WTC11 (cell line): ENCODE results near the gene CLCN6. TPM values are rescaled to one million over a fixed set of nuclear protein-coding genes. Genes with fewer than 3 reads are reported as not detected.

Experiments
- ATAC-seq: fragments of 200-7000 bp; cut with Tn5 transposase; 2 replicates; pipeline ENCODE4 v1.10.0; 2021; ENCODE audit warnings: mild to moderate bottlenecking, moderate library complexity
- CTCF ChIA-PET: fragments of 300-600 bp; sonication (Branson Sonifier 250); formaldehyde crosslinking; loops from one replicate; lab custom pipeline; 2021; ENCODE audit warnings: antibody characterized with exemption; lab: Charles Lee
- POLR2A ChIA-PET: fragments of 350-600 bp; sonication (Branson Sonifier 250); formaldehyde crosslinking; loops from one replicate; lab custom pipeline; 2021; ENCODE audit warnings: antibody characterized with exemption; lab: Charles Lee
- DNase-seq: peaks from one replicate; pipeline ENCODE4 v3.0.0; 2021; ENCODE audit warnings: low spot score
- H3K27ac Mint-ChIP-seq: 2 replicates; pipeline ENCODE4 v1.8.0; 2021; ENCODE audit warnings: mixed read lengths
- H3K27me3 Mint-ChIP-seq: 2 replicates; pipeline ENCODE4 v1.8.0; 2021; ENCODE audit warnings: low read depth, mild to moderate bottlenecking, moderate library complexity, mixed read lengths
- H3K36me3 Mint-ChIP-seq: 2 replicates; pipeline ENCODE4 v1.8.0; 2021; ENCODE audit warnings: mixed read lengths
- H3K4me1 Mint-ChIP-seq: 2 replicates; pipeline ENCODE4 v1.8.0; 2022; ENCODE audit warnings: mixed read lengths
- H3K4me3 Mint-ChIP-seq: 2 replicates; pipeline ENCODE4 v1.8.0; 2021; ENCODE audit warnings: mild to moderate bottlenecking, moderate library complexity, mixed read lengths
- H3K9me3 Mint-ChIP-seq: 2 replicates; pipeline ENCODE4 v1.8.0; 2021; ENCODE audit warnings: mixed read lengths
- E2F1 ChIP-seq: sonication (generic); formaldehyde crosslinking; IDR thresholded peaks from 2 replicates; pipeline ENCODE4 v1.8.0; 2022; ENCODE audit warnings: mild to moderate bottlenecking, missing genetic modification reagents
- ERG ChIP-seq: fragments of 250-450 bp; sonication (Bioruptor Pico); IDR thresholded peaks from 2 replicates; pipeline ENCODE4 v1.8.0; 2021; ENCODE audit warnings: mild to moderate bottlenecking
- ESRRA ChIP-seq: sonication (generic); formaldehyde crosslinking; IDR thresholded peaks from 2 replicates; pipeline ENCODE4 v1.8.1; 2022; ENCODE audit warnings: mild to moderate bottlenecking, missing genetic modification reagents, borderline replicate concordance
- IRF2 ChIP-seq: sonication (generic); formaldehyde crosslinking; IDR thresholded peaks from 2 replicates; pipeline ENCODE4 v1.8.0; 2022; ENCODE audit warnings: low read depth, missing genetic modification reagents, borderline replicate concordance
- NFE2L1 ChIP-seq: sonication (generic); formaldehyde crosslinking; IDR thresholded peaks from 2 replicates; pipeline ENCODE4 v1.8.1; 2023; ENCODE audit warnings: missing genetic modification reagents
- PREB ChIP-seq: sonication (generic); formaldehyde crosslinking; IDR thresholded peaks from 2 replicates; pipeline ENCODE4 v1.8.1; 2022; ENCODE audit warnings: mild to moderate bottlenecking, missing genetic modification reagents, moderate library complexity, borderline replicate concordance
- STAT6 ChIP-seq: sonication (generic); formaldehyde crosslinking; conservative IDR thresholded peaks from 2 replicates; pipeline ENCODE4 v1.8.1; 2023; ENCODE audit warnings: mild to moderate bottlenecking, low read depth, missing genetic modification reagents, moderate library complexity
- TEAD1 ChIP-seq: sonication (generic); formaldehyde crosslinking; IDR thresholded peaks from 2 replicates; pipeline ENCODE4 v1.8.0; 2022; ENCODE audit warnings: mild to moderate bottlenecking, missing genetic modification reagents
- TEAD4 ChIP-seq: sonication (generic); formaldehyde crosslinking; IDR thresholded peaks from 2 replicates; pipeline ENCODE4 v1.8.0; 2022; ENCODE audit warnings: mild to moderate bottlenecking, missing genetic modification reagents
- TP53 ChIP-seq: sonication (generic); formaldehyde crosslinking; IDR thresholded peaks from 2 replicates; pipeline ENCODE4 v1.8.1; 2023; ENCODE audit warnings: mild to moderate bottlenecking, missing genetic modification reagents
- ZNF281 ChIP-seq: sonication (generic); formaldehyde crosslinking; IDR thresholded peaks from 2 replicates; pipeline ENCODE4 v1.8.0; 2023; ENCODE audit warnings: mild to moderate bottlenecking, missing genetic modification reagents
- ZNF317 ChIP-seq: sonication (generic); formaldehyde crosslinking; IDR thresholded peaks from 2 replicates; pipeline ENCODE4 v1.8.1; 2023; ENCODE audit warnings: low read depth, mild to moderate bottlenecking, moderate library complexity, missing genetic modification reagents, borderline replicate concordance
- ZNF396 ChIP-seq: fragments of 250-450 bp; sonication (Bioruptor Pico); IDR thresholded peaks from 2 replicates; pipeline ENCODE4 v1.8.0; 2021; ENCODE audit warnings: mild to moderate bottlenecking, moderate library complexity, borderline replicate concordance
- ZNF512 ChIP-seq: sonication (generic); formaldehyde crosslinking; IDR thresholded peaks from 2 replicates; pipeline ENCODE4 v1.8.1; 2022; ENCODE audit warnings: missing genetic modification reagents, borderline replicate concordance
- total RNA-seq: library from RNA; stranded (reverse); gene quantifications from 3 replicates; pipeline ENCODE4 v1.2.3, GENCODE V29; 2021

The CLCN6 gene
- total RNA-seq, 1 experiment from 2014 or later, result 22.3 TPM

GRCh38 chr1:11782127-11782708 lies 23.8 kb upstream of the CLCN6 start:
- POLR2A ChIA-PET, result no interaction called here

GRCh38 chr1:11783556-11783955 lies 22.4 kb upstream of the CLCN6 start:
- Mint-ChIP-seq H3K4me3 (no peak overlapping the region), H3K27ac (0 out of 2 replicates have a peak overlapping the region, but pooled peaks have one; percentile 15), H3K27me3 (no peaks in the 10 kb centered on the region), H3K4me1 (peaks cover 32% of the 10 kb centered on the region), H3K9me3 (no peaks in the 10 kb centered on the region), H3K36me3 (no peaks in the 10 kb centered on the region)
- ATAC-seq (no peak), DNase-seq (no peak)
- ChIA-PET CTCF (interaction anchor here (2.1 kb wide), 1 partner anchor 20 kb away, joined by 41 read pairs; the partner anchor contains the start of gene C1orf167), POLR2A (no interaction called here)
- no peak for TF ChIP-seq ZNF281
- TF ChIP-seq NFE2L1 (CRISPR knock-in tag), result no peak
- no peak for TF ChIP-seq ZNF512 (CRISPR knock-in tag)
- TF ChIP-seq ZNF396 (CRISPR knock-in tag), result no peak
- no peak for TF ChIP-seq IRF2 (CRISPR knock-in tag)
- no peak for TF ChIP-seq E2F1 (CRISPR knock-in tag)

More at GRCh38 chr1:11782127-11782708, 23.8 kb upstream of the CLCN6 start:
- no peak for DNase-seq
- no peaks in the 10 kb centered on the region for H3K9me3 Mint-ChIP-seq
- no peak overlapping the region for H3K27ac Mint-ChIP-seq
- H3K4me3 Mint-ChIP-seq, result no peak overlapping the region
- H3K4me1 Mint-ChIP-seq, result peaks cover 20% of the 10 kb centered on the region
- no peak for TF ChIP-seq ZNF317
- no peak for TF ChIP-seq PREB (CRISPR knock-in tag)
- no peak for TF ChIP-seq TEAD4 (CRISPR knock-in tag)
- no peak for TF ChIP-seq STAT6 (CRISPR knock-in tag)
- no peak for TF ChIP-seq TEAD1 (CRISPR knock-in tag)
- no peak for TF ChIP-seq ERG (CRISPR knock-in tag)
- TF ChIP-seq ESRRA (CRISPR knock-in tag), result no peak
- TF ChIP-seq TP53 (CRISPR knock-in tag), result no peak
- CTCF ChIA-PET, result interaction anchor here (0.6 to 0.8 kb wide), 3 partner anchors 19 to 136 kb away, joined by 3 to 5 read pairs (median 3); no protein-coding TSS in a partner anchor
- H3K36me3 Mint-ChIP-seq, result no peaks in the 10 kb centered on the region
- no peak for ATAC-seq
- no peaks in the 10 kb centered on the region for H3K27me3 Mint-ChIP-seq
